Spinal cord (tissue), 10 donors: ENCODE measurements around the gene PARP12. TPM values are rescaled to one million over a fixed set of nuclear protein-coding genes. Genes with fewer than 3 reads are reported as not detected.

Experiments
- DNase-seq, 6 donors: peaks; one replicate each; pipeline versions ENCODE4 v3.0.0 to v3.0.0-alpha.2; 2013 to 2015; ENCODE audit warnings: low spot score in 6 of 6, low read depth in 4 of 6
- H3K27ac ChIP-seq: one replicate; pipeline ENCODE4 v1.5.1; 2013; ENCODE audit warnings: low read depth, low read length, control low read depth
- H3K27me3 ChIP-seq: one replicate; pipeline ENCODE4 v1.6.1; 2013; ENCODE audit warnings: low read length; ENCODE audit not compliant: control insufficient read depth, insufficient read depth
- H3K36me3 ChIP-seq: one replicate; pipeline ENCODE4 v1.6.1; 2013; ENCODE audit warnings: low read length; ENCODE audit not compliant: control insufficient read depth, insufficient read depth
- H3K4me1 ChIP-seq: one replicate; pipeline ENCODE4 v1.6.1; 2013; ENCODE audit warnings: low read length; ENCODE audit not compliant: control insufficient read depth, insufficient read depth
- H3K4me3 ChIP-seq: one replicate; pipeline ENCODE4 v1.5.1; 2013; ENCODE audit warnings: low read depth, low read length, control low read depth
- H3K9me3 ChIP-seq: one replicate; pipeline ENCODE4 v1.6.1; 2013; ENCODE audit warnings: low read length; ENCODE audit not compliant: control insufficient read depth, insufficient read depth
- WGBS: methylation state at CpG from one replicate; pipeline ENCODE4 v1.1.5; 2013; ENCODE audit warnings: missing lambda C conversion rate; ENCODE audit not compliant: insufficient coverage; 5-methylcytosine and 5-hydroxymethylcytosine counted together
- polyA plus RNA-seq, 2 donors: library from polyadenylated mRNA; unstranded; fragments of 120-200 nt; gene quantifications; one replicate each; pipeline ENCODE4 v1.2.1, GENCODE V29; 2013; ENCODE audit not compliant: insufficient read length in 2 of 2
- total RNA-seq, 2 donors: library from RNA; depleted of rRNA in 1 of 2; stranded (reverse); fragments of 120-200 nt in 1 of 2; fragments of >200 nt in 1 of 2; gene quantifications; one replicate each; pipeline versions ENCODE4 v1.2.3 to v1.2.4, GENCODE V29; 2013 to 2014
- donor health status: healthy.

The PARP12 gene
- total and polyA plus RNA-seq, 4 donors, result 10.5 to 18.6 (median 16.9) TPM

DNA sequence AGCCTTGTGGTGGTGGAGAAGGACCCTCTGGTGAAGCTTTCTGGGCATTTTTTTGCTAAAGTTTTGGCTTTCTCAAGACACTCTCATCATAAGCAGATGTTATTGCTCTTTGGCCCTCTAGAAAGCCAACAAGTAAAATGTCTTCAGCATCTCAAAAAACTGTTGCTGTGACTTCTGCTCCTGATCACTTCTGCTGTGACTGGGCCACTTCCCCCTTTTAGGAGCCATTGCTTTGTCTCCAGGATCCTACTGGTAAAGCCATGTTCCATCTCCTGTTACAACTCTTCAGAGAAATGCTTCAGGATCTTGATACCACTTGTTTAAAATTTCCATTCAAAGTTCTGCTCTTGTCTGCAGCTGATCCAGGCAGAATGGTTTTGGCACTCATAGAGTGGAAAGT lies 10.9 kb downstream of the PARP12 start:
- DNase-seq, result no peak
- H3K4me1 ChIP-seq, result no peaks in the 10 kb centered on the region
- H3K4me3 ChIP-seq, result no peak overlapping the region
- H3K27me3 ChIP-seq, result no peaks in the 10 kb centered on the region
- H3K36me3 ChIP-seq, result no peaks in the 10 kb centered on the region
- H3K27ac ChIP-seq, result no peak overlapping the region
- no peaks in the 10 kb centered on the region for H3K9me3 ChIP-seq

- Histone ChIP-seq H3K36me3 (no peaks in the 10 kb centered on the region), H3K4me3 (no peak overlapping the region), H3K27me3 (no peaks in the 10 kb centered on the region), H3K9me3 (no peaks in the 10 kb centered on the region), H3K4me1 (no peaks in the 10 kb centered on the region), H3K27ac (no peak overlapping the region)
- no peak for DNase-seq
- 74% methylated on average over 3 of the region's 3 CpGs for WGBS
These were observed 12.7 kb downstream of the PARP12 start for GRCh38 chr7:140050100-140050499.

GRCh38 chr7:140049339-140050024 lies 13.3 kb downstream of the PARP12 start:
- H3K36me3 ChIP-seq, result no peaks in the 10 kb centered on the region
- H3K27me3 ChIP-seq, result no peaks in the 10 kb centered on the region
- no peak overlapping the region for H3K27ac ChIP-seq
- 83% methylated on average over 5 of the region's 5 CpGs for WGBS
- no peak for DNase-seq
- H3K4me3 ChIP-seq, result no peak overlapping the region
- no peaks in the 10 kb centered on the region for H3K9me3 ChIP-seq
- H3K4me1 ChIP-seq, result no peaks in the 10 kb centered on the region

DNA sequence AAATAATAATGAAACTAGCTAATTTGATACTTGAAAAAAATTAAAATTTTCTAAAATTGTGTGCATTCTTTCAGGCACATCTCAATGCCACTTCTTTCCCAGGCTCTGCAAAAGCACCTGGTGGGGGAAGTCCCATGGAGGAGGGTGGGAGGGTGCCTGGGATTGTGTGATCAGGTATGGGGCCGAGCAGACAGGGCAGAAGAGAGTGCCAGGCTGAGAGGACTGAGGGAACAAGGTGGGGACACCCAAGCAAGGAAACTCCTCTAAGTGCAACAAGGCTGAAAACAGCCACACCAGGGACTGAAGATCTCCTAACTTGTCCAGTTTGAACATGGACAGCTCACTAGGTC lies 13.8 kb downstream of the PARP12 start:
- no peak for DNase-seq
- no peak overlapping the region for H3K4me3 ChIP-seq
- 50% methylated on average over 1 of the region's 1 CpG for WGBS
- no peaks in the 10 kb centered on the region for H3K9me3 ChIP-seq
- no peaks in the 10 kb centered on the region for H3K27me3 ChIP-seq
- H3K36me3 ChIP-seq, result no peaks in the 10 kb centered on the region
- no peaks in the 10 kb centered on the region for H3K4me1 ChIP-seq
- no peak overlapping the region for H3K27ac ChIP-seq

DNA sequence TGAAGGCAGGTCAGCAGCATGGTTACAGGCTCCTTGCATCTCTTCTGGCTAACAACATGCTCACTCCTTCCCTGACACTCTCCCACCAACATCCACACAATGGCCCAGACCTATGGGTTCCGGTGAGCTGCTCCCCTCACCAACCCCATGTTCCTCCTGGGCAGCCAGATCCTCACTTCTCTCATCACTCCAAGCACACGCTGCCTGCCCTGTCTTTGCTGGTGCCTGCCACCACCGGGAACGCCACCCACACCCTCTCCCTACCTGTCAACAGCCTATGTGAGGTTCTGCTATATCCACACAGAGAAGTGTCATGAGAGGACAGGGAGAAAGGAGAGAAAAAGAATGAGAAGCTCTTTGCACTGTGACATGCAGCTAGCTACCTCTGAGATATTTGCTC lies 14.6 kb downstream of the PARP12 start:
- 100% methylated on average over 1 of the region's 4 CpGs for WGBS
- H3K27ac ChIP-seq, result no peak overlapping the region

DNA sequence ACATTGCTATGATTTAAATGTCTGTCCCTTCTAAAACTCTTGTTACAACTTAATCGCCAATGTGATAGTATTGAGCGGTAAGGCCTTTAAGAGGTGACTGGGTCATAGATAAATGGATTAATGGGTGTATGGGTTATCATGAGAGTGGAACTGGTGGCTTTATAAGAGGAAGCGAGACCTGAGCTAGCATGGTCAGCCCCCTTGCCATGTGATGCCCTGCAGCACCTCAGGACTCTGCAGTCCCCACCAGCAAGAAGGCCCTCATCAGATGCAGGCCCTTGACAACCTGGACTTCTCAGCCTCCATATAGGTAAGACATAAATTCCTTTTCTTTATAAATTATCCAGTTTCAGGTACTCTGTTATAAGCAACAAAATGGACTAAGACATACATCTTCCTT lies 15.6 kb downstream of the PARP12 start:
- Histone ChIP-seq H3K27ac (no peak overlapping the region), H3K4me1 (no peaks in the 10 kb centered on the region), H3K4me3 (no peak overlapping the region), H3K27me3 (no peaks in the 10 kb centered on the region), H3K36me3 (no peaks in the 10 kb centered on the region), H3K9me3 (no peaks in the 10 kb centered on the region)
- 100% methylated on average over 1 of the region's 3 CpGs for WGBS
- no peak for DNase-seq

More for the DNA sequence above, 14.6 kb downstream of the PARP12 start:
- H3K4me3 ChIP-seq, result no peak overlapping the region
- DNase-seq, result no peak
- H3K36me3 ChIP-seq, result no peaks in the 10 kb centered on the region
- H3K27me3 ChIP-seq, result no peaks in the 10 kb centered on the region
- no peaks in the 10 kb centered on the region for H3K9me3 ChIP-seq
- no peaks in the 10 kb centered on the region for H3K4me1 ChIP-seq

DNA sequence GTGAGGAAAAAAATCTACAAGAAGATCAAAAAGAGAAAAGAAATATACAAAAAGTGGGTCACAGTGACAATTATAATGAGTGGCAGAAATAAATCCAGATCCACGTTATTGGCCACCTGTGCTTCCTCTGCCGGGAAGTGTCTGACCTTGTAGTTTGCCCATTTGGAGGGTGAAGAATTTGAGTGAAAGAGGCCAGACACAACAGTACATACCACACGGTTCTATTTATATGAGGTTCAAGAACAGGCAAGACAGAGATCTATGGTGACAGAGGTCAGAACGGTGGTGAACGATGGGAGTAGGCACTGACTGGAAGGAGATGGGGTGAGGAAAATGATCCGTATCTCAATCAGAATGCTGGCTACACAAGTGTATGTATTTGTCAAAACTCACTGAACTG lies 17.1 kb downstream of the PARP12 start:
- Histone ChIP-seq H3K27me3 (no peaks in the 10 kb centered on the region), H3K27ac (no peak overlapping the region), H3K4me3 (no peak overlapping the region), H3K9me3 (no peaks in the 10 kb centered on the region), H3K4me1 (no peaks in the 10 kb centered on the region), H3K36me3 (no peaks in the 10 kb centered on the region)
- 63% methylated on average over 3 of the region's 6 CpGs for WGBS
- no peak for DNase-seq

GRCh38 chr7:140044251-140044650 lies 18.5 kb downstream of the PARP12 start:
- H3K27ac ChIP-seq, result no peak overlapping the region
- DNase-seq, result no peak
- H3K4me3 ChIP-seq, result no peak overlapping the region
- H3K36me3 ChIP-seq, result no peaks in the 10 kb centered on the region
- no peaks in the 10 kb centered on the region for H3K4me1 ChIP-seq
- no peaks in the 10 kb centered on the region for H3K27me3 ChIP-seq
- 96% methylated on average over 5 of the region's 6 CpGs for WGBS
- H3K9me3 ChIP-seq, result no peaks in the 10 kb centered on the region

DNA sequence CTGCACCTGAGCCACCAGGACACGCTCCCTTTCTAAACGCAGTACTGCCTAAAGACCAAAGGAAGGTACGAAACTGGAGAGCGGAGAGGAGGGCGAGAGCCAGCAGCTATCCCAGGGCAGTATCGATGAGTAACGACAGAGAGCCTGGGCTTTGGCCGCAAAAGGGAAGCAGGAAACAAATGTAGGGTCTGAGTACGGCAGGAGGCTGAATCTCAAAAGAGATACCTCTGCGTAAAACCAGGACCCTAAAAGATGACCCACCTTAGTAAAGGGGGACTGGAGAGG lies 20.4 kb downstream of the PARP12 start:
- WGBS, result 93% methylated on average over 9 of the region's 10 CpGs
- H3K36me3 ChIP-seq, result peaks cover 7% of the 10 kb centered on the region
- DNase-seq, result no peak
- no peaks in the 10 kb centered on the region for H3K4me1 ChIP-seq
- no peaks in the 10 kb centered on the region for H3K27me3 ChIP-seq
- no peaks in the 10 kb centered on the region for H3K9me3 ChIP-seq
- H3K4me3 ChIP-seq, result no peak overlapping the region
- H3K27ac ChIP-seq, result no peak overlapping the region

DNA sequence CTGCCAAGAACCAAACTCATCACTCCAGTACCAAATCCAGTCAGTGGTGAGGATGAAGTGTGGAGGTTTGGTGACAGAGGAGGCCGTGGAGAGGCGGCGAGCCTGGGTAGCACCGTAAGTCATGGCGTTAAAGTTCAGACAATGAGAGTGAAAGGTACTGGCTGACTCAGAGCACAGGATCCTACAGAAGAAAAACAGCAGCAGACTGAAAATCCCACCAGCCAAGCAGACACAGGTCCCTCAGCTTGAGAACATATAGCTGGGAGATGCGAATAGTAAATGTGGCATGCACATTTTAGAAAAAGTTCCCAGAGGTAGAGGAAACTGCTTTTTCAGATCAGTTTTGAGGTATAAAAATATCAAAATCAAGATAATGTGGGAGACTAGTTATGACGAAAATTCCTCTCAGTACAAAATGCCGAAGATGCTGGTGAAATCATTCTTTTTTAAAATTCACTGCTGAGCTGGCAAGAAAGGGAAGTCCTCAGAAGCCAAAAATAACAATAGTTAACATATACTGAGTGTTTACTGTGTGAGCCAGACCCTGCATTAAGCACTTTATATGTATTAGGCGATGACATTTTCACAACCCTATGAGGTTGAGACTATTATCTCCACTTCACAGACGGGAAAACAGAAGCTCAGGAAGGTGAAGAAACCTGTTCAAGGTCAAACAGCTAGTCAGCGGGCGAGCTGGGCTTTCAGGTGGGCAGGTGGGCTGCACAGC lies 20.9 kb downstream of the PARP12 start:
- no peak for DNase-seq
- Histone ChIP-seq H3K4me3 (no peak overlapping the region), H3K4me1 (no peaks in the 10 kb centered on the region), H3K9me3 (no peaks in the 10 kb centered on the region), H3K27me3 (no peaks in the 10 kb centered on the region), H3K36me3 (peaks cover 8% of the 10 kb centered on the region), H3K27ac (no peak overlapping the region)
- 92% methylated on average over 5 of the region's 12 CpGs for WGBS
